HepG2 (cell line): ENCODE measurements around the gene SMARCC1. TPM values are rescaled to one million over a fixed set of nuclear protein-coding genes. Genes with fewer than 3 reads are reported as not detected.

ENCODE experiments used
- ATAC-seq: fragments of 200-7000 bp; cut with Tn5 transposase; 3 replicates; pipeline ENCODE4 v1.9.1; 2020; ENCODE audit warnings: mild to moderate bottlenecking, moderate library complexity
- BruUV-seq: library from RNA; stranded (reverse); fragments of 400-500 nt; replicated peaks from 2 replicates; lab custom pipeline; 2021; lab: Mats Ljungman, UMichigan
- CTCF ChIA-PET: fragments of 300-600 bp; formaldehyde crosslinking; extraction: SDS; loops from one replicate; lab custom pipeline; 2021; ENCODE audit warnings: low total read pairs, inconsistent platforms, low intra/inter-chr PET ratio; lab: Yijun Ruan, JAX
- POLR2A ChIA-PET: fragments of 350-600 bp; sonication (Branson Sonifier 250); formaldehyde crosslinking; loops from one replicate; lab custom pipeline; 2020; ENCODE audit warnings: antibody characterized with exemption, inconsistent platforms; lab: Yijun Ruan, JAX
- DNase-seq: peaks from one replicate; pipeline ENCODE4 v3.0.0-alpha.2; 2015; ENCODE audit warnings: low spot score
- FAIRE-seq: peaks from 3 replicates; lab custom pipeline; 2011; peaks lifted over from hg19 to GRCh38; lab: Jason Lieb, UNC
- H2AFZ ChIP-seq: one replicate; pipeline ENCODE4 v1.6.1; 2011; ENCODE audit warnings: low read length, inconsistent platforms
- H3K27ac ChIP-seq: fragments of 300-600 bp; 3 replicates; pipeline ENCODE4 v1.8.0; 2011; ENCODE audit warnings: mixed run types, mild to moderate bottlenecking, mixed read lengths, low read length, inconsistent platforms; ENCODE audit not compliant: insufficient read depth; ENCODE audit errors: extremely low read length
- H3K27me3 ChIP-seq, 2 experiments: fragments of 200-600 bp in 1 of 2; 2 replicates in 1 of 2; 3 replicates in 1 of 2; pipeline versions ENCODE4 v1.6.0 to v1.8.0; 2011; ENCODE audit warnings: low read length in 2 of 2, mild to moderate bottlenecking in 2 of 2, moderate library complexity in 2 of 2, inconsistent platforms in 1 of 2; ENCODE audit not compliant: insufficient read depth in 2 of 2, control insufficient read depth in 1 of 2
- H3K36me3 ChIP-seq, 2 experiments: fragments of 200-600 bp in 1 of 2; replicated peaks in 1 of 2; 2 replicates in 1 of 2; 3 replicates in 1 of 2; pipeline versions ENCODE4 v1.5.1 to v1.8.0; 2011; ENCODE audit warnings: low read length in 2 of 2, inconsistent platforms in 1 of 2; ENCODE audit not compliant: insufficient read depth in 2 of 2, control insufficient read depth in 1 of 2
- H3K4me1 ChIP-seq: 2 replicates; pipeline ENCODE4 v1.5.1; 2012; ENCODE audit warnings: low read length, inconsistent platforms; ENCODE audit not compliant: insufficient read depth
- H3K4me2 ChIP-seq: 2 replicates; pipeline ENCODE4 v1.6.0; 2011; ENCODE audit warnings: low read depth, low read length, inconsistent platforms
- H3K4me3 ChIP-seq, 3 experiments: fragments of 200-600 bp in 1 of 3; sonication (generic), shearing (Covaris generic) in 1 of 3; replicated peaks in 1 of 3; 2 replicates each; pipeline ENCODE4 v1.5.1; 2011 to 2016; ENCODE audit warnings: low read length in 3 of 3, inconsistent platforms in 2 of 3, low read depth in 2 of 3, mild to moderate bottlenecking in 2 of 3, control low read depth in 1 of 3, mixed read lengths in 1 of 3; ENCODE audit not compliant: insufficient read depth in 1 of 3
- H3K79me2 ChIP-seq: one replicate; pipeline ENCODE4 v1.6.1; 2011; ENCODE audit warnings: low read length, inconsistent platforms; ENCODE audit not compliant: insufficient read depth
- H3K9ac ChIP-seq: 2 replicates; pipeline ENCODE4 v1.6.0; 2011; ENCODE audit warnings: mild to moderate bottlenecking, low read depth, low read length, inconsistent platforms; ENCODE audit not compliant: insufficient read depth
- H3K9me3 ChIP-seq: 2 replicates; pipeline ENCODE4 v1.5.1; 2012; ENCODE audit warnings: mild to moderate bottlenecking, low read length
- H4K20me1 ChIP-seq: 2 replicates; pipeline ENCODE4 v1.6.0; 2011; ENCODE audit warnings: inconsistent platforms, mild to moderate bottlenecking, low read length, moderate library complexity; ENCODE audit not compliant: insufficient read depth
- ATF7 ChIP-seq, 2 experiments: fragments of 450-650 bp in 1 of 2; sonication (generic) in 1 of 2; formaldehyde crosslinking in 1 of 2; IDR thresholded peaks; 2 replicates each; pipeline versions ENCODE4 v1.4.0 to v1.6.1; 2016 to 2020; ENCODE audit warnings: antibody characterized with exemption in 1 of 2, mild to moderate bottlenecking in 1 of 2, missing genetic modification reagents in 1 of 2
- JUND ChIP-seq: sonication (generic); formaldehyde crosslinking; IDR thresholded peaks from 2 replicates; pipeline ENCODE4 v1.8.0; 2022; ENCODE audit warnings: mild to moderate bottlenecking, missing genetic modification reagents
- MIER3 ChIP-seq: IDR thresholded peaks from 2 replicates; pipeline ENCODE4 v1.6.1; 2016; ENCODE audit warnings: missing compliant biosample characterization, borderline replicate concordance
- NFRKB ChIP-seq: fragments of 450-650 bp; IDR thresholded peaks from 2 replicates; pipeline ENCODE4 v1.6.1; 2017
- SATB2 ChIP-seq: sonication (generic); formaldehyde crosslinking; IDR thresholded peaks from 2 replicates; pipeline ENCODE4 v1.5.0; 2020; ENCODE audit warnings: missing genetic modification reagents
- SIX4 ChIP-seq: sonication (generic); formaldehyde crosslinking; IDR thresholded peaks from 2 replicates; pipeline ENCODE4 v1.4.0; 2020; ENCODE audit warnings: missing genetic modification reagents
- SNAPC2 ChIP-seq: sonication (generic); formaldehyde crosslinking; IDR thresholded peaks from 2 replicates; pipeline ENCODE4 v1.8.1; 2022; ENCODE audit warnings: mild to moderate bottlenecking, missing genetic modification reagents
- SRF ChIP-seq: IDR thresholded peaks from 2 replicates; pipeline ENCODE4 v1.6.1; 2011; ENCODE audit warnings: mild to moderate bottlenecking, low read depth, low read length, moderate library complexity
- TERF1 ChIP-seq: sonication (generic); formaldehyde crosslinking; IDR thresholded peaks from 2 replicates; pipeline ENCODE4 v1.8.0; 2022; ENCODE audit warnings: mild to moderate bottlenecking, missing genetic modification reagents, moderate library complexity
- ZBTB43 ChIP-seq: sonication (generic); formaldehyde crosslinking; conservative IDR thresholded peaks from 2 replicates; pipeline ENCODE4 v1.4.0; 2020; ENCODE audit warnings: missing genetic modification reagents
- ZNF124 ChIP-seq: sonication (generic); formaldehyde crosslinking; IDR thresholded peaks from 2 replicates; pipeline ENCODE4 v1.4.0; 2020; ENCODE audit warnings: missing genetic modification reagents
- ZNF224 ChIP-seq: sonication (generic); formaldehyde crosslinking; IDR thresholded peaks from 2 replicates; pipeline ENCODE4 v1.5.0; 2020; ENCODE audit warnings: mild to moderate bottlenecking, missing genetic modification reagents
- ZNF772 ChIP-seq: sonication (generic); formaldehyde crosslinking; IDR thresholded peaks from 2 replicates; pipeline ENCODE4 v1.5.0; 2020; ENCODE audit warnings: mild to moderate bottlenecking, missing genetic modification reagents
- ZNF775 ChIP-seq: sonication (generic); formaldehyde crosslinking; IDR thresholded peaks from 2 replicates; pipeline ENCODE4 v1.4.0; 2020; ENCODE audit warnings: missing genetic modification reagents, mild to moderate bottlenecking, moderate library complexity, borderline replicate concordance
- WGBS: methylation state at CpG from one replicate; pipeline ENCODE4 v1.1.6; 2017; ENCODE audit warnings: low lambda C conversion rate; 5-methylcytosine and 5-hydroxymethylcytosine counted together
- in situ Hi-C: cut with HindIII; loops from 2 replicates; pipeline ENCODE4 v1.10.0; 2017; ENCODE audit warnings: low pct_unique_long_range_greater_than_20kb; ENCODE audit not compliant: extremely low pct_ligation_motif_present
- intact Hi-C: fragments of 100-400 bp; cut with micrococcal nuclease; formaldehyde crosslinking; loops from one replicate; pipeline ENCODE4 v1.10.0; 2022; ENCODE audit not compliant: unreplicated experiment
- polyA plus RNA-seq, 8 experiments: library from polyadenylated mRNA; depleted of rRNA in 3 of 8; stranded (reverse) in 7 of 8; unstranded in 1 of 8; fragments of >200 nt; fragmentation: Illumina TruSeq in 4 of 8; extraction: Trizol in 4 of 8; gene quantifications; 2 replicates each; pipeline versions ENCODE4 v1.2.1 to v1.2.3, GENCODE V29; 2011 to 2016; ENCODE audit warnings: low read depth in 4 of 8, missing spikeins in 1 of 8, mixed read lengths in 1 of 8; ENCODE audit not compliant: insufficient read depth in 1 of 8
- total RNA-seq, 5 experiments: library from RNA; depleted of rRNA; stranded (reverse); fragments of >200 nt; fragmentation: Illumina TruSeq; extraction: Trizol; gene quantifications; 2 replicates each; pipeline ENCODE4 v1.2.3, GENCODE V29; 2016; ENCODE audit warnings: low read depth in 1 of 5

The SMARCC1 gene
- total and polyA plus RNA-seq, 2 of the 13 experiments (the other 11 are each of a cell fraction or from before 2014, with no cell fraction given), result 47.9 to 58.4 TPM

- 97% methylated on average over 2 of the region's 2 CpGs for WGBS
- peaks cover 4% of the 10 kb centered on the region for H3K79me2 ChIP-seq
- in situ Hi-C loops, result no loop called here
- no peaks in the 10 kb centered on the region; the same call in 1 of the 2 replicates for H4K20me1 ChIP-seq
- BruUV-seq, result no TSS peak
- H3K9ac ChIP-seq, result no peak overlapping the region
- intact Hi-C loops, result no loop called here
- ChIA-PET POLR2A (no interaction called here), CTCF (no interaction called here)
- ATAC-seq (no peak), FAIRE-seq (no peak), DNase-seq (no peak)
- H3K4me3 ChIP-seq, result no peak overlapping the region
- no peaks in the 10 kb centered on the region for H3K9me3 ChIP-seq
- no peaks in the 10 kb centered on the region for H3K27me3 ChIP-seq
- H3K36me3 ChIP-seq, result peaks cover 7 to 62% of the 10 kb centered on the region in 2 experiments
- no peak overlapping the region for H3K4me2 ChIP-seq
- H2AFZ ChIP-seq, result no peak overlapping the region
- no peaks in the 10 kb centered on the region for H3K4me1 ChIP-seq
- no peak overlapping the region for H3K27ac ChIP-seq
- TF ChIP-seq SIX4 (CRISPR knock-in tag), result no peak
- TF ChIP-seq ZNF124 (CRISPR knock-in tag), result no peak
- TF ChIP-seq ZNF772, result no peak
- TF ChIP-seq SRF, result no peak
- TF ChIP-seq ATF7 (IDR thresholded peaks at IDR 0.05), result no peak
- TF ChIP-seq ATF7 (CRISPR knock-in tag; IDR thresholded peaks at IDR 0.05), result no peak
- TF ChIP-seq TERF1 (CRISPR knock-in tag), result no peak
- TF ChIP-seq JUND (CRISPR knock-in tag), result no peak
- TF ChIP-seq NFRKB, result no peak
- no peak for TF ChIP-seq SNAPC2 (CRISPR knock-in tag)
- no peak for TF ChIP-seq ZBTB43 (CRISPR knock-in tag)
- TF ChIP-seq ZNF775, result no peak
- no peak for TF ChIP-seq MIER3 (CRISPR knock-in tag)
- TF ChIP-seq ZNF224 (CRISPR knock-in tag), result no peak
- TF ChIP-seq SATB2, result no peak
These were observed 134.1 kb downstream of the SMARCC1 start for GRCh38 chr3:47647550-47647949.
